HG02623 (cell line): ENCODE measurements around the gene ZMIZ1.

Experiments
- ATAC-seq: cut with Tn5 transposase; IDR thresholded peaks from one replicate; pipeline ENCODE4 v1.9.1; 2021; ENCODE audit warnings: moderate library complexity; ENCODE audit not compliant: unreplicated experiment

The ZMIZ1 gene

GRCh38 chr10:79096514-79096913 lies 27.7 kb downstream of the ZMIZ1 start:
- ATAC-seq = no peak

GRCh38 chr10:79097021-79097872 lies 28.5 kb downstream of the ZMIZ1 start:
- no peak for ATAC-seq

GRCh38 chr10:79098061-79098460 lies 29.3 kb downstream of the ZMIZ1 start:
- no peak for ATAC-seq

GRCh38 chr10:79098596-79099015 lies 29.8 kb downstream of the ZMIZ1 start:
- ATAC-seq = peak; percentile 74

GRCh38 chr10:79099898-79100448 lies 31.2 kb downstream of the ZMIZ1 start:
- ATAC-seq = no peak

- no peak for ATAC-seq
Observed at GRCh38 chr10:79100771-79101170, 32.0 kb downstream of the ZMIZ1 start.

- ATAC-seq = no peak
Observed at GRCh38 chr10:79101560-79102497, 33.1 kb downstream of the ZMIZ1 start.

GRCh38 chr10:79102498-79102874 lies 33.7 kb downstream of the ZMIZ1 start:
- no peak for ATAC-seq

GRCh38 chr10:79103129-79103528 lies 34.4 kb downstream of the ZMIZ1 start:
- ATAC-seq = no peak

- ATAC-seq = no peak
Observed at GRCh38 chr10:79103585-79103984, 34.8 kb downstream of the ZMIZ1 start.

GRCh38 chr10:79105150-79105739 lies 36.5 kb downstream of the ZMIZ1 start:
- ATAC-seq = no peak

- no peak for ATAC-seq
Observed at GRCh38 chr10:79105818-79106217, 37.1 kb downstream of the ZMIZ1 start.

- ATAC-seq = no peak
Observed at GRCh38 chr10:79106256-79107050, 37.7 kb downstream of the ZMIZ1 start.

GRCh38 chr10:79107736-79108264 lies 39.0 kb downstream of the ZMIZ1 start:
- ATAC-seq = no peak

- no peak for ATAC-seq
Observed at GRCh38 chr10:79108728-79109127, 40.0 kb downstream of the ZMIZ1 start.

- no peak for ATAC-seq
Observed at GRCh38 chr10:79111427-79111826, 42.7 kb downstream of the ZMIZ1 start.

- ATAC-seq = no peak
Observed at GRCh38 chr10:79111846-79112614, 43.3 kb downstream of the ZMIZ1 start.

- no peak for ATAC-seq
Observed at GRCh38 chr10:79112881-79113431, 44.2 kb downstream of the ZMIZ1 start.

GRCh38 chr10:79113827-79114226 lies 45.1 kb downstream of the ZMIZ1 start:
- no peak for ATAC-seq
